ENCODE measurements around the gene SUSD3. TPM values are rescaled to one million over a fixed set of nuclear protein-coding genes. Genes with fewer than 3 reads are reported as not detected.
"Not testable (repeated sequence)": the region's sequence is repeated elsewhere in the genome, so short reads cannot be mapped to it uniquely, and the experiment has no call there.

Gene SUSD3
- total and polyA plus RNA-seq, 2 of the 4 experiments (the other 2 are of a cell fraction), result 0.54 to 1.5 TPM

GRCh38 chr9:93013856-93014582, 44.5 kb upstream of the SUSD3 start:
- no peak overlapping the region for H3K4me3 ChIP-seq (ENCODE audit: insufficient read depth, low read depth, low read length)
- no peak overlapping the region for H3K4ac ChIP-seq (ENCODE audit: low read depth, low read length)
- H3K9ac ChIP-seq (ENCODE audit: low read depth, low read length), result no peak overlapping the region
- no peak overlapping the region for H3K56ac ChIP-seq (ENCODE audit: extremely low read depth, insufficient read depth, low read length)
- H2BK20ac ChIP-seq (ENCODE audit: low read depth, low read length), result no peak overlapping the region
- H2AFZ ChIP-seq (replicated peaks; ENCODE audit: low read length, poor library complexity), result peak overlapping the region; percentile 32
- H4K91ac ChIP-seq (ENCODE audit: insufficient read depth, low read depth, low read length), result no peak overlapping the region
- no peak overlapping the region for H4K8ac ChIP-seq (ENCODE audit: low read depth in 2 of 2, low read length in 2 of 2)
- H3K23ac ChIP-seq (ENCODE audit: low read depth, low read length), result no peak overlapping the region
- DNase-seq, result no peak
- no peak overlapping the region for H2BK5ac ChIP-seq (ENCODE audit: low read depth, low read length, poor library complexity, severe bottlenecking)
- H3K9me3 ChIP-seq (ENCODE audit: control insufficient read depth, insufficient read depth, low read length), result no peaks in the 10 kb centered on the region
- POLR2A ChIA-PET (ENCODE audit: unreplicated experiment), result no interaction called here
- H3K79me1 ChIP-seq (ENCODE audit: low read depth in 1 of 2, low read length in 2 of 2), result no peaks in the 10 kb centered on the region
- 70% methylated on average over 2 of the region's 13 CpGs; no CpG with 5 or more reads in 1 of the 2 experiments for WGBS, 2 experiments (ENCODE audit: extremely low coverage in 2 of 2, insufficient read length in 1 of 2)
- H3K4me2 ChIP-seq (ENCODE audit: low read depth, low read length), result no peak overlapping the region
- H3K14ac ChIP-seq (replicated peaks; ENCODE audit: low read depth, low read length), result no peak overlapping the region
- CTCF ChIA-PET, result no interaction called here
- TF ChIP-seq BHLHE40 (IDR thresholded peaks at IDR 0.05; ENCODE audit: low read depth, low read length), result no peak
- TF ChIP-seq USF2 (IDR thresholded peaks at IDR 0.05; ENCODE audit: low read depth, low read length), result no peak
- no peak for TF ChIP-seq CHD1 (IDR thresholded peaks at IDR 0.05; ENCODE audit: low read depth, low read length)
- H4K20me1 ChIP-seq (ENCODE audit: insufficient read depth, low read length), result no peaks in the 10 kb centered on the region
- no peak for ATAC-seq (ENCODE audit: low read depth)
- no peak overlapping the region for H2AK9ac ChIP-seq (replicated peaks; ENCODE audit: low read depth, low read length, poor library complexity)
- H3K36me3 ChIP-seq (ENCODE audit: control insufficient read depth, insufficient read depth, low read length), result no peaks in the 10 kb centered on the region
- no peak overlapping the region for H2BK15ac ChIP-seq (ENCODE audit: low read depth, low read length)
- H2AK5ac ChIP-seq (ENCODE audit: low read depth, low read length), result no peak overlapping the region
- H4K5ac ChIP-seq (ENCODE audit: low read depth, low read length), result no peak overlapping the region
- no peak overlapping the region for H3K18ac ChIP-seq (ENCODE audit: low read depth, low read length)
- no peaks in the 10 kb centered on the region for H3K4me1 ChIP-seq (ENCODE audit: control insufficient read depth, insufficient read depth, low read length)
- H2BK120ac ChIP-seq (ENCODE audit: low read depth, low read length), result no peak overlapping the region
- H3K27ac ChIP-seq (ENCODE audit: insufficient read depth, low read length), result no peak overlapping the region
- peaks cover 5% of the 10 kb centered on the region; the same call in 1 of the 2 replicates for H3K27me3 ChIP-seq (ENCODE audit: control insufficient read depth, insufficient read depth, low read length)
- no TSS peak for BruUV-seq (replicated peaks)
- intact Hi-C loops (cut with micrococcal nuclease) (no loop called here), dilution Hi-C loops (cut with HindIII; ENCODE audit: low sequenced_read_pairs, unreplicated experiment) (no loop called here), in situ Hi-C loops (cut with MboI; ENCODE audit: low sequenced_read_pairs) (loop anchor here (25.0 kb wide), 1 partner anchor 298 kb away; no protein-coding TSS in a partner anchor)
- no peaks in the 10 kb centered on the region for H3K9me1 ChIP-seq (ENCODE audit: insufficient read depth, low read length)

- H4K8ac ChIP-seq (ENCODE audit: low read depth in 2 of 2, low read length in 2 of 2); H3K9ac ChIP-seq (ENCODE audit: low read depth, low read length); BruUV-seq (replicated peaks); H2BK120ac ChIP-seq (ENCODE audit: low read depth, low read length); intact Hi-C loops (cut with micrococcal nuclease); H4K5ac ChIP-seq (ENCODE audit: low read depth, low read length); ATAC-seq (ENCODE audit: low read depth); H3K4me3 ChIP-seq (ENCODE audit: insufficient read depth, low read depth, low read length); H3K4me1 ChIP-seq (ENCODE audit: control insufficient read depth, insufficient read depth, low read length); H3K79me1 ChIP-seq (ENCODE audit: low read depth in 1 of 2, low read length in 2 of 2); H3K36me3 ChIP-seq (ENCODE audit: control insufficient read depth, insufficient read depth, low read length); H2AK9ac ChIP-seq (replicated peaks; ENCODE audit: low read depth, low read length, poor library complexity); H4K20me1 ChIP-seq (ENCODE audit: insufficient read depth, low read length); H3K9me3 ChIP-seq (ENCODE audit: control insufficient read depth, insufficient read depth, low read length); H3K27ac ChIP-seq (ENCODE audit: insufficient read depth, low read length); H2BK20ac ChIP-seq (ENCODE audit: low read depth, low read length); dilution Hi-C loops (cut with HindIII; ENCODE audit: low sequenced_read_pairs, unreplicated experiment); H3K4ac ChIP-seq (ENCODE audit: low read depth, low read length); H3K9me1 ChIP-seq (ENCODE audit: insufficient read depth, low read length); H4K91ac ChIP-seq (ENCODE audit: insufficient read depth, low read depth, low read length); H2BK5ac ChIP-seq (ENCODE audit: low read depth, low read length, poor library complexity, severe bottlenecking); POLR2A ChIA-PET (ENCODE audit: unreplicated experiment); H2AFZ ChIP-seq (replicated peaks; ENCODE audit: low read length, poor library complexity); H3K56ac ChIP-seq (ENCODE audit: extremely low read depth, insufficient read depth, low read length); H3K23ac ChIP-seq (ENCODE audit: low read depth, low read length); H3K14ac ChIP-seq (replicated peaks; ENCODE audit: low read depth, low read length); H2AK5ac ChIP-seq (ENCODE audit: low read depth, low read length); DNase-seq; H3K27me3 ChIP-seq (ENCODE audit: control insufficient read depth, insufficient read depth, low read length); H2BK15ac ChIP-seq (ENCODE audit: low read depth, low read length); H3K18ac ChIP-seq (ENCODE audit: low read depth, low read length); H3K4me2 ChIP-seq (ENCODE audit: low read depth, low read length): not testable (repeated sequence)
- WGBS, 2 experiments (ENCODE audit: extremely low coverage in 2 of 2, insufficient read length in 1 of 2), result no CpG with 5 or more reads among the region's 10 CpGs
- CTCF ChIA-PET, result interaction anchor here (0.6 kb wide), 1 partner anchor 450 kb away, joined by 4 read pairs; no protein-coding TSS in a partner anchor
- in situ Hi-C loops (cut with MboI; ENCODE audit: low sequenced_read_pairs), result loop anchor here (25.0 kb wide), 1 partner anchor 297 kb away; no protein-coding TSS in a partner anchor
Observed at GRCh38 chr9:93015190-93015589, 43.3 kb upstream of the SUSD3 start.
